Measurements from ENCODE around the gene FGFBP1. TPM values are rescaled to one million over a fixed set of nuclear protein-coding genes. Genes with fewer than 3 reads are reported as not detected.

The FGFBP1 gene
- total RNA-seq, 1 donor from 2014 or later: not detected

DNA sequence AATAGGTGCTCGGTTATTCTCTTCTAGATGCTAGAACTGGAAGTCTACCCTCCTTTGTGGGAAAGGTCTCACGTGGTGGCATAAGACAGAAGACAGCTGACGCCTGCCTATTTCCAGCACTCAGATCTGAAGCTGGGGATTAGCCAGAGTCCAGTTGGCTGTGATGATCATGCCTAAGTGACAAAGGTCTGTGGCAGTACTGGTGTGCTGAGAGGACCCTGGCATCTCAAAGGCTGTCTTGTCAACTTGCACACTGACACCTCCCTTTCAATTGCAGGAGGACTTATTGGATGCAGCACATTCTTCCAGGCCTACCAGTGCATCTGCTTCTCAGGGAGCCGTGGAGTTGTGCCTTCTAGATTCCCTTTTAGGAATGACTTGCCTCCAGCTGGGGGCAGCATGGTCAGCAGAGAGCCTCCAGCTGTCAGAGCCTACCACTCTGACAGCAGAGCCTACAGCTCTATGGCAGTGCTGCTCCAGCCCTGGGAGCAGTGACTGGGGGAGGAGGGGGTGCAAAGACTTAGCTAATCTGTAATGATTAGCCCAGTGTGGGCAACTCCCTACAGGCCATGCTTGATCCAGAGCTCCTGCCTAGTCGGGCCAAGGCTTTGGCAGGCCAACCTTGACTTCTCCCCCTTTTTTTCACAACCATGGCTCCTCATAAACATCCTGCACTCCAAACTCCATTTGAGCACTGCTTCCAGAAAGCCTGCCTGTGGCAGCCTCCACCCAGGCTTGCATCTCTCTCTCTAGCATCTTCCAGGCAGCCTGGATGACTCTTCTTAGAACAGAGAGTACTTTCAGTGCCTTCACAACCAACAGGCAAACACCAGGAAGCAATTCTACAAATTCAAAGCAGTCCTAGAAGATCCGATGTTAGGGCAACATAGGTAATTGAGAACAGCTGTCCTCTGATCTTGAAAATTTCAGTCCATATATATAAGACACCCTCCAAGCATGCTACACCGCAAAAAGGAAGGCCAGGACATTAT lies 38.2 kb upstream of the FGFBP1 start:
- TF ChIP-seq CTCF (IDR thresholded peaks at IDR 0.05): no peak

DNA sequence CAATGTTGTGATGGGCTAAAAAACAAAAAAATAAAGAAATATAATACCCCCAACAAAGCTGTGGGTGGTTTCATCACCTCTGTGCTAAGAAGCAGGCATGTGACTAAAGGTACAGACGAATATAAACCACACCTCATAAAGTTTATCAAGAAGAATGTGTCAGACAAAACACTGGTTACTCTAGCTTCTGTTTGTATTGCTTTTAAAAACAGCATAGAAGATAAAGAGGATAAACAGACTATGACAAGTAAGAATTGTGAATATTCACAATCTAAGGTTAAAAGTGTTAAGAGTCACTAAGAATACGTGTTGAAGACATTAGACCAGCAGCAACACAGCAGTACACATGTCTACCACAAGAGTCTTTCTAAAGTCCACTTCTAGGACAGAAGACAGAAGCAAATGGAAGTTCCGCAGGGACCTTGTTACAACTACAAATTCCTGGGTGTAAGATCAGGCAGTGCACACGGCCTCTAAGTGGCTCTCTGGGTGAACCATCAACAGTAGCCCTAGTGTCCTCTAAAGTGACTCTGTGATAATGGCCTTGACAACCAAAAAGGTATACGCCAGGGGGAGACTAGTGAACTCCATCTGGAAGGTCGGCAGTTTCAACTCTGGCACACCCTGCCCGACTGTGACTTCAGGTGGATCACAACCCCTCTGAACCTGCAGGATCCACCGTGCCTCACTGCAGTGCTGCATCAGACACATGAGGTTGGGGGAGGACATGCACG lies 32.7 kb upstream of the FGFBP1 start:
- no peak for TF ChIP-seq CTCF (IDR thresholded peaks at IDR 0.05)
- H3K36me3 ChIP-seq: no peaks in the 10 kb centered on the region
- H3K27ac ChIP-seq: no peak overlapping the region
- no peaks in the 10 kb centered on the region for H3K9me3 ChIP-seq
- no peak overlapping the region for H3K4me3 ChIP-seq
- no peaks in the 10 kb centered on the region for H3K27me3 ChIP-seq
- DNase-seq (ENCODE audit: low spot score in 2 of 2): no peak
- intact Hi-C loops (cut with DNase I): no loop called here
- no peaks in the 10 kb centered on the region for H3K4me1 ChIP-seq

More for the DNA sequence above, 38.2 kb upstream of the FGFBP1 start:
- Histone ChIP-seq H3K27ac (no peak overlapping the region), H3K27me3 (no peaks in the 10 kb centered on the region), H3K4me3 (no peak overlapping the region), H3K36me3 (no peaks in the 10 kb centered on the region), H3K9me3 (no peaks in the 10 kb centered on the region), H3K4me1 (no peaks in the 10 kb centered on the region)
- intact Hi-C loops (cut with DNase I): no loop called here
- no peak for DNase-seq (ENCODE audit: low spot score in 2 of 2)

DNA sequence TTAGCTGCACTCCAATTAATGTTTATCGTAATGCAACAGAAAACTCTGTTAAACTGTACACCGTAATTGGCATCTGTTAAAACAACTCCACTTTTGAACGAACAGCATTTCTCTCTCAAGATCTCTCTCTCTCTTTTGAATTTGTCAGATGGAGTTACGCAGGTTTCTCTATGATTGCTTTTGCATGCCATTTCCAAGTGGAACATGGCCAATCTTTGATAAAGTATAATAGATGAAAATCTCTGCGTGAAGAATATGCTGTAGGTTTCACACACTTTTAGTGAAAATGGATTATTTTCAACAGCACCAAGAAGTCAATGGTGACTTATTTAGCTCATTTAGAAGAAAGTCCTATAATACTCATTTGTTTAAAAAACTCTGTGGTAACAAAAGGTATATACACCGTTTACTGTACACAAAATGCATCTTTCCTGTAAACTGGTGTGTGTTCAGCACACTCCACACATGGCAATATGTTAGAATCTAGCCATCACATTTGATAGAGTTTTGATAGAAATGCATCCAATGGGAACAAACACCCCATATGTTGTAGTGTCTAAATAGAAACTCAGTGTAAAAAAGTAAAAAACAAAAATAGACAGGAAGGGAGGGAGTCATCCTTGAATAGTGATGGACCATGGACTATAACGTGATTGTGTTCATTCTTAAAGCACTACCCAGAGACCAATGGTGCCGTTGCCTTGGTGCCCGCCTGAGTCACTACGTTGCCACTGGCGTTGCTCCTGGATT lies 30.2 kb upstream of the FGFBP1 start:
- intact Hi-C loops (cut with DNase I): no loop called here
- H3K27ac ChIP-seq: no peak overlapping the region
- DNase-seq (ENCODE audit: low spot score in 2 of 2): no peak
- H3K9me3 ChIP-seq: no peaks in the 10 kb centered on the region
- no peaks in the 10 kb centered on the region for H3K27me3 ChIP-seq
- H3K4me3 ChIP-seq: no peak overlapping the region
- TF ChIP-seq CTCF (IDR thresholded peaks at IDR 0.05): no peak
- H3K4me1 ChIP-seq: no peaks in the 10 kb centered on the region
- H3K36me3 ChIP-seq: no peaks in the 10 kb centered on the region

DNA sequence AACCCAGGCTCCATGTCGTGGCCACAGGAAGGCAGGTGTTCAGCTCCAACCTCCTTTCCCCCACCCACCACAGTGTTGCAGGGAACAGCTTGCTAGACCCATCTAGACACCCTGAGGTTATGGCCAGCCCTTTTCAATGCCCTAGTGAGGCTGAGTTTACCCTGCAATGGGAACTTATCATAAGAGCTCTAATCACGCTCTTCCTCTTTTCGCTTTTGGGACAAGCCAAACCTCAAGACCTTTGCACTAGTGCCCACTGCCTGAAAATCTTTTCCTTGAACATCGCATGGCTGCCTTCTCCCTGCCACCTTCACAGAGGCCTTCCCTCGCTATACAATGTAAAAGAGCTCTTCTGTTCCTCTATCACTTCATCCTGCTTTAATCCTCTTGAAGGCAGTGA lies 26.8 kb upstream of the FGFBP1 start:
- no peaks in the 10 kb centered on the region for H3K27me3 ChIP-seq
- no peak for TF ChIP-seq CTCF (IDR thresholded peaks at IDR 0.05)
- H3K27ac ChIP-seq: no peak overlapping the region
- intact Hi-C loops (cut with DNase I): no loop called here
- H3K4me1 ChIP-seq: no peaks in the 10 kb centered on the region
- H3K4me3 ChIP-seq: no peak overlapping the region
- H3K36me3 ChIP-seq: no peaks in the 10 kb centered on the region
- no peak for DNase-seq (ENCODE audit: low spot score in 2 of 2)
- H3K9me3 ChIP-seq: no peaks in the 10 kb centered on the region

DNA sequence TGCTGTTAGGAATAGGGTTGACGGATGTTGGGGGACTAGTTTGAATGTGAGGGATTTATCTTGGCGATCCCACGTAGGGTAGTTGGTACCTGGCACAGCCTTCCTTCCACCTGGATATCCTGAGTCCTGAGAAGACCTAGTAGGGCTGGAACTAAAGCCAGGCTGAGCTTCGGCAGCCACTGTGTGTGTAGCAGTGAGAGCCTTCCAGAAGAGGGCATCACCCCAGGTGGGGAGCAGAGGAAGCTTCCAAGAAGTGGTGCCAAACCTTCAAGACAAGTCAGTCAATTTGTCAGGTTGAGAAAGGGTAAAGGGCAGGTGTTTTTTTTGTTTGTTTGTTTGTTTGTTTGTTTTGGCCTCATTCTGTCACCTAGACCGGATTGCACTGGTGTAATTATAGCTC lies 25.6 kb upstream of the FGFBP1 start:
- Histone ChIP-seq H3K36me3 (no peaks in the 10 kb centered on the region), H3K9me3 (no peaks in the 10 kb centered on the region), H3K4me3 (no peak overlapping the region), H3K27ac (no peak overlapping the region), H3K27me3 (no peaks in the 10 kb centered on the region), H3K4me1 (no peaks in the 10 kb centered on the region)
- intact Hi-C loops (cut with DNase I): no loop called here
- TF ChIP-seq CTCF (IDR thresholded peaks at IDR 0.05): no peak
- no peak for DNase-seq (ENCODE audit: low spot score in 2 of 2)

All from ascending aorta (tissue), 2 donors.